HG02642 (cell line): ENCODE results near the gene OR6J1.
"Not testable (repeated sequence)": the region's sequence is repeated elsewhere in the genome, so short reads cannot be mapped to it uniquely, and the experiment has no call there.

Experiments
- ATAC-seq: cut with Tn5 transposase; IDR thresholded peaks from one replicate; pipeline ENCODE4 v1.9.1; 2021; ENCODE audit warnings: mild to moderate bottlenecking; ENCODE audit not compliant: unreplicated experiment, poor library complexity

Gene OR6J1

GRCh38 chr14:22653012-22653621 is 9.0 kb upstream of the OR6J1 start:
- no peak for ATAC-seq

DNA sequence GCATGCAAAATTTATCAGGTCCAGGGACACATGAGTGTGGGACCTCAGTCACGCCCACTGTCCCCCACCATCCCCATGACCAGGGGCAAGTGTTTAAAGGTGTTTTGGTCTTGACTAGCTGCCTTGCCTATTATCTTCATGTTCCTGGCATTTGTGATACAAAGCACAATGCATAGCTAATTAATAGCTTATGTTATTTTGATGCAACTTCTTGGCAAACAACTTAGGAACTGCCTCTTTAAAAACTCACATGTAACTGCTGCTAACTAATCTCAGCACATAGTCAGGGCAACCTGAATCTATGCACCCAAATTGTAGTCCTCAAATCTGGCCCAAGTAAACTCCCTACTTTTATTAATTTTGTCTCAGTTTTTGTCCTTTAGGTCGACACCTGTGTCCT is 7.4 kb upstream of the OR6J1 start:
- ATAC-seq = no peak

- no peak for ATAC-seq
These were observed 6.9 kb upstream of the OR6J1 start for GRCh38 chr14:22650960-22651521.

DNA sequence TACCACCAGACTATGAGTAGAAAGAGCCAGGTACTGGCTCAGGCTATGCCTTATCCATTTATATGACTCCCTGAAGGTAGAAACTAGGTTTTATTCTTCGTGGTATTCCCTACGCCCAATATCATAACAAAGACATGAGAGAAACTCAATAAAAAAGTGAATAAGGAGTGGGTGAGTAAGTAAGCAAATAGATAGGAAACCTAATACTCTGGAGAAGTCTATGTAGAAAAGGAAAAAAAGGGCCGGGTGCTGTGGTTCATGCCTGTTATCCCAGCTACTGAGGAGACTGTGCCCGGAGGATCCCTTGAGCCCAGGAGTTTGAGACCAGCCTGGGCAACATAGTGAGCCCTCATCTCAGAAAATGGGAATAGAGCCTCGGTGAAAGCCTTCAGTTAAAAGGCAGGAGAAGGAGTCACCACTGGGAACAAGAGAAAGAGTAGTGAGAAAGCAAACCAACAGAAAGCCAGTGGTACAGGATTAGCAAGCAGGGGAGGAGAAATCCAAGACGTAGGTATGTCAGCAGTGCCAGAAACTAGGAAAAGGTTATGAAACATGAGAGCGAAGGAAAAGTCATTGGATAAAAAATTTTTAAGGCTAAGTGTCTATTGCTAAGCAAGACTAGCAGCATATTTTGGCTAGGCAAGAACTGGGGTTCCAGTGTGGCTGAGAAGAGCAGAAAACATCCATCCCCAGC is 6.0 kb upstream of the OR6J1 start:
- ATAC-seq = no peak

DNA sequence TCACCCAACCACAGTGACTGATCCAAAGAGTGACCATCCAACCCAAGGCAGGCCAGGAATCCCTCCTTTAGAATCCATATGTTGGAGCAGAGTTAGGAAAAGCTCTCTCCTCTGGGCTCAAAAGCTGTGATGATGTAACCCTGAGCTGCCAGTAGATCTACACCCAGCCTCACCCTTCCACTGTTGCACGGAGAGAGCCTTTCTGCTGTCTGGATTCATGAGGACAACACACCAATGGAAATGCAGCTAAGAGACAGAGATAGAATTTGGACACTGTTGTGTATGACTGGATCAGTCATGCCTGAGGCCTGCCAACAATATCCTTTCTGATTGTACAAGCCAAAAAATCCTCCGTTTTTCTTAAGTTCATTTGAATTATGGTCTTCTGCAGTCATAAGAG is 4.4 kb upstream of the OR6J1 start:
- no peak for ATAC-seq

DNA sequence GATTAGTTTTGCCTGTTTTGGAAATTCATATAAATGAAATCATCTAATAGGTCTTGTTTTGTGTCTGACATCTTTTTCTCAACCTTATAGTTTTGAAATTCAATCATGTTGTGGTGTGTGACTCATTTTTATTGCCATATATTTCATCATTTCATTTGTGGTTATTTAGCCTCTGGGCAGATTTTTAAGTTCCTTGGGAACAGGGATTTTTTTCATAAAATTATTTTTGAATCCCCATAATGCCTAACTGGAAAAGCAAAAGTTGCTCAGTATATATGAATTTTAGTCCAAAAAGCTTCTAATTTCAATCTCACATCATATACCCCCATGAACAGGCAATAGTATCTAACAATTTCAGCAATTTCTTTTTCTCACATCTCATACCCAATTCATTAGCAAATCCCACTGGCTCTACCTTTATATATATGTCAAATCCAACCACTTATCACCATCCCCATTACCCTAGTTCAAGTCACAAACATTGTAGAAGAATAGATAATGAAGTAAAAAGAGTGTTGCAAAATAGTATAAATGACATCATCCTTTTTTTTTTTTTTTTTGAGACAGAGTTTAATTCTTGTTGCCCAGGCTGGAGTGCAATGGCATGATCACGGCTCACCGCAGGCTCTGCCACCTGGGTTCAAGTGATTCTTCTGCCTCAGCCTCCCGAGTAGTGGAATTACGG is 2.6 kb upstream of the OR6J1 start:
- ATAC-seq = no peak

- no peak for ATAC-seq
These were observed 2.3 kb downstream of the OR6J1 start for GRCh38 chr14:22641846-22642245.

DNA sequence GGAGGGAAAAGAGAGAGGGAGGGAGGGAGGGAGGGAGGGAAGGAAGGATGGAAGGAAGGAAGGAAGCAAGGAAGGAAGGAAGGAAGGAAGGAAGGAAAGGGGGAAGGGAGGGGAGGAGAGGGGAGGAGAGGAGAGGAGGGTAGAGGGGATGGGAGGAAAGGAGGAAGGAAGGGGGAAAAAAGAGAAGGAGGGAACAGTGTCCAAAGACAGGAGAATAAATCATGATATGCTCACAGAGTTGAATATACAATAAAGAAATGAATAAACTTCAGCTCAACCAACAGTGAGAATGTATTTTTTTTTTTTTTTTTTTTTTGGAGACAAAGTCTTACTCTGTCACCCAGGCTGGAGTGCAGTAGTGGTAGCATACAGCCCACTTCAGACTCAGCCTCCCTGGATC is 4.0 kb downstream of the OR6J1 start:
- ATAC-seq = no peak

- ATAC-seq = not testable (repeated sequence)
These were observed 8.2 kb downstream of the OR6J1 start for GRCh38 chr14:22635980-22636379.

- ATAC-seq = no peak
These were observed 9.8 kb downstream of the OR6J1 start for GRCh38 chr14:22634233-22634900.

DNA sequence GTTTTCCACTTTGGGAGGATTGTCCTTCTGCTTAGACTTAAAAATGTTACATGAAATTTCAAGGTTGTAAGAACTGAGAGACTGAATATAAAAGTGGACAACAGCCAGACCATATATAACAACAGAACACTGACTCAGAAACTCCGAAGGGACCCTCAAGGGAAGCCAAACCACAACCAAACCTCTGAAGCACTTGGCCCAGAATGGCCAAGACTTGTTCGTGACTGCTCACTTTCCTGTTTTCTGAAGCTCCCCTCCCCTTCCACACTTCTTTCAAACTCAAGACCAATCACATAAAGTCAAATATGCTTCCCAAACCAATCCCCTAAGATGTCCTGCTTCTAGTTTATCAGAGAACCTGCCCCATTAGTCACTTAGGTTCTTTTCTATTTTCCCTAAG is 13.7 kb downstream of the OR6J1 start:
- ATAC-seq = no peak

GRCh38 chr14:22630066-22630465 is 14.1 kb downstream of the OR6J1 start:
- ATAC-seq = no peak

DNA sequence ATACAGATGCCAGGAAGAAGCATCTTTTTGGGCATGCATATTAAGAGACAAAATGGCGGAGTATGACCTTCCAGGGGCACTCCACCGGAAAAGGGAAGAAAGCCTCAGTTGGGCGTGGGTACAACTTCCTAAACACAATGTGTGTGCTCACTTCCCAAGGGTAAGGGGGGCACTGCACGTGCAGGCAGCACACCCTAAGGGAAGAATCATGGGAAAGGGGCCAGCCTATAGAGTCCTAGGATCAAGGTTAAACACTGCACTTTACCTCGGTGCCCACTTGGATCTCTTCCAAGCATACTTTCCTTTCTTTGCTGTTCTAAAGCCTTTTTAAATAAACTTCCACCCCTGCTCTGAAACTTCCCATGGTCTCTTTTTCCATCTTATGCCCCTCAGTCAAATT is 14.8 kb downstream of the OR6J1 start:
- no peak for ATAC-seq

DNA sequence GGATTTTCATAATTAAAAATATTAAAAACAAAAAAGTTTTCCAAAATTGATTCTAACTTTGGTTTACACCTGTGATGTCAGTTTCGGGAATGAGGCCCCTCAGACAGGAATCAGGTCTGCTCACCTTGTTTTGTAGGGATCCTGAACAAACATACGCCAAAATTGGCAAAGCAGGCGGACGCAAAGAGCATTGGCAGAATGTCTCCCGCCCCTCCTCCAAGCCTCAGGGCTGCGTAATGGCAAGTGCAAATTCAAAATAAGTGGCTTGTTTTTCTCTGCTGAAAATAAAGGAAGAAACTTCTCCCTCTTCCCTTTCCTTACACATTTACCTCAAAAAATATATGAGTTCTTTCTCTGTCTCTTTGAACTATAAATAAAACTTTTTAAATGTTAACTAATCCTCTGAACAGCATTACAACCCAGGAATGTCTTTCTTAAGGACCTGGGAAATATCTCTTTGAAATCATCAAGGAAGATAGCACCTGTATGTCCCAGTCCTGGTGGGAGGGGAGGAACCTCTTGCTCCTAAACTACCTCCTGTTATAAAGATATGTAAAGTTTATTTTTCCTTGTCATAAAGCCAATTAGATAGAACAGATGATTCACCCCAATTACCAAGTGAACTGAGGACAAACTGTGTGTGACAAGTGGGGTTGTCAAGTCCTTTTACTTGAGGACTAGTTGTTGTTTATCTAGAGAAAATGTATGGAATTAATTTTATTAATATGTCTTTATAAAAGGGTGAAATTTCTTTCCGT is 16.5 kb downstream of the OR6J1 start:
- ATAC-seq = no peak

GRCh38 chr14:22626590-22626989 is 17.6 kb downstream of the OR6J1 start:
- ATAC-seq = no peak

GRCh38 chr14:22623047-22623446 is 21.1 kb downstream of the OR6J1 start:
- ATAC-seq = no peak

- no peak for ATAC-seq
These were observed 21.9 kb downstream of the OR6J1 start for GRCh38 chr14:22622255-22622654.

- not testable (repeated sequence) for ATAC-seq
These were observed 28.4 kb downstream of the OR6J1 start for GRCh38 chr14:22615765-22616164.

DNA sequence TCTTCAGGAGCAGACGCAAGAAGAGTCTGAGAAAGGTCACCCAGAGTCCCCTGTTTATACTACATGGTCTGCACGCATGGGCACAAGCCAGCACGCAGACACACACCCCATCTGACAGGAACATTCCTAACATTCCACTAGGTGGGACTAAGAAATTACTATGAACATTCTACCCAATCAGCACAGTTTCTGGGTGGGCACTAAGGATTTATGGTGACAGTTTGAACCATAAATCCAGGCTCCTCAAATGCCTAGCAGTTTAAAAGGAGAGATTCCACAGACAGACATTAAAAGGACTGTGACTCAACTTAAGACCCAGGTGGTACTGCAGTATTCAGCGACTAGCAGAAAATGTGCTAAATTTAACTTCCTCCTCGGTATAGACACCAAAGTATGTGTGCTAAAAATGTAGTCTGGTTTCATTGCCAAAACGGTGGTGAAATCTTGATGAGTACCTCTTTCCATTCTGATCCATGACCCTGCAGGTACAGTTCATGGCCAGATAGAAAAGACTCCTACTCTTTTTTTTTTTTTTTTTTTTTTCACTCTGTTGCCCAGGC is 29.8 kb downstream of the OR6J1 start:
- ATAC-seq = no peak

- no peak for ATAC-seq
These were observed 30.4 kb downstream of the OR6J1 start for GRCh38 chr14:22613736-22614239.
